HEK293 (cell line): ENCODE data around the gene GNB1.

Source experiments
- CTCF ChIA-PET: fragments of 350-600 bp; formaldehyde crosslinking; extraction: SDS; loops from one replicate; lab custom pipeline; 2021; ENCODE audit warnings: antibody characterized with exemption; lab: Yijun Ruan, JAX
- POLR2A ChIA-PET: fragments of 300-600 bp; formaldehyde crosslinking; extraction: SDS; loops from one replicate; lab custom pipeline; 2020; ENCODE audit warnings: antibody characterized with exemption, inconsistent platforms; lab: Yijun Ruan, JAX
- H3K27ac ChIP-seq: fragments of 200-500 bp; sonication (Bioruptor generic); 2 replicates; pipeline ENCODE4 v1.5.1; 2014; ENCODE audit warnings: low read depth, low read length, control low read depth, inconsistent platforms; ENCODE audit errors: extremely low read depth
- H3K36me3 ChIP-seq, 2 experiments: fragments of 200-500 bp in 1 of 2; sonication (Bioruptor generic) in 1 of 2; 1 replicate in 1 of 2; 2 replicates in 1 of 2; pipeline ENCODE4 v1.5.1; 2014 to 2017; ENCODE audit warnings: inconsistent platforms in 2 of 2, low read length in 2 of 2; ENCODE audit not compliant: control insufficient read depth in 2 of 2, insufficient read depth in 1 of 2
- H3K4me1 ChIP-seq: fragments of 200-500 bp; sonication (Bioruptor generic); 2 replicates; pipeline ENCODE4 v1.5.1; 2014; ENCODE audit warnings: mild to moderate bottlenecking, low read length, inconsistent platforms; ENCODE audit not compliant: control insufficient read depth, insufficient read depth
- H3K4me3 ChIP-seq: 2 replicates; pipeline ENCODE4 v1.5.1; 2011; ENCODE audit warnings: low read depth, mild to moderate bottlenecking, control low read depth, low read length, moderate library complexity
- H3K9me3 ChIP-seq: fragments of 200-500 bp; sonication (Bioruptor generic); 2 replicates; pipeline ENCODE4 v1.5.1; 2014; ENCODE audit warnings: low read depth, low read length, inconsistent platforms; ENCODE audit not compliant: control insufficient read depth, insufficient read depth
- GLIS1 ChIP-seq: fragments of 450-650 bp; formaldehyde crosslinking; IDR thresholded peaks from 2 replicates; pipeline ENCODE4 v1.5.1; 2016; ENCODE audit warnings: missing biosample characterization, missing genetic modification characterization
- GLIS2 ChIP-seq: fragments of 450-650 bp; formaldehyde crosslinking; IDR thresholded peaks from 2 replicates; pipeline ENCODE4 v1.5.1; 2016; ENCODE audit warnings: missing biosample characterization, missing genetic modification characterization
- INSM2 ChIP-seq: fragments of 450-650 bp; formaldehyde crosslinking; IDR thresholded peaks from 2 replicates; pipeline ENCODE4 v1.5.1; 2016; ENCODE audit warnings: missing biosample characterization, missing genetic modification characterization
- ZBTB1 ChIP-seq: fragments of 450-650 bp; formaldehyde crosslinking; IDR thresholded peaks from 2 replicates; pipeline ENCODE4 v1.5.1; 2016; ENCODE audit warnings: missing biosample characterization, missing genetic modification characterization
- ZFHX2 ChIP-seq: fragments of 450-650 bp; formaldehyde crosslinking; conservative IDR thresholded peaks from 2 replicates; pipeline ENCODE4 v1.5.1; 2016; ENCODE audit warnings: missing biosample characterization, missing genetic modification characterization
- ZIC2 ChIP-seq: fragments of 450-650 bp; formaldehyde crosslinking; IDR thresholded peaks from 2 replicates; pipeline ENCODE4 v1.5.1; 2016; ENCODE audit warnings: missing biosample characterization, missing genetic modification characterization
- ZNF341 ChIP-seq: fragments of 450-650 bp; formaldehyde crosslinking; IDR thresholded peaks from 2 replicates; pipeline ENCODE4; 2016; ENCODE audit warnings: low read depth, missing biosample characterization, missing genetic modification characterization
- ZNF600 ChIP-seq: fragments of 450-650 bp; formaldehyde crosslinking; IDR thresholded peaks from 2 replicates; pipeline ENCODE4 v1.5.1; 2016; ENCODE audit warnings: missing biosample characterization, missing genetic modification characterization
- TF ChIP-seq, protein P1 (sequence below): fragments of 450-650 bp; formaldehyde crosslinking; IDR thresholded peaks from 2 replicates; pipeline ENCODE4 v1.5.1; 2016; ENCODE audit warnings: missing biosample characterization, missing genetic modification characterization, borderline replicate concordance

GNB1 gene

GRCh38 chr1:1916851-1917251 is 26.0 kb upstream of the GNB1 start (continued):
- TF ChIP-seq, protein P1, sequence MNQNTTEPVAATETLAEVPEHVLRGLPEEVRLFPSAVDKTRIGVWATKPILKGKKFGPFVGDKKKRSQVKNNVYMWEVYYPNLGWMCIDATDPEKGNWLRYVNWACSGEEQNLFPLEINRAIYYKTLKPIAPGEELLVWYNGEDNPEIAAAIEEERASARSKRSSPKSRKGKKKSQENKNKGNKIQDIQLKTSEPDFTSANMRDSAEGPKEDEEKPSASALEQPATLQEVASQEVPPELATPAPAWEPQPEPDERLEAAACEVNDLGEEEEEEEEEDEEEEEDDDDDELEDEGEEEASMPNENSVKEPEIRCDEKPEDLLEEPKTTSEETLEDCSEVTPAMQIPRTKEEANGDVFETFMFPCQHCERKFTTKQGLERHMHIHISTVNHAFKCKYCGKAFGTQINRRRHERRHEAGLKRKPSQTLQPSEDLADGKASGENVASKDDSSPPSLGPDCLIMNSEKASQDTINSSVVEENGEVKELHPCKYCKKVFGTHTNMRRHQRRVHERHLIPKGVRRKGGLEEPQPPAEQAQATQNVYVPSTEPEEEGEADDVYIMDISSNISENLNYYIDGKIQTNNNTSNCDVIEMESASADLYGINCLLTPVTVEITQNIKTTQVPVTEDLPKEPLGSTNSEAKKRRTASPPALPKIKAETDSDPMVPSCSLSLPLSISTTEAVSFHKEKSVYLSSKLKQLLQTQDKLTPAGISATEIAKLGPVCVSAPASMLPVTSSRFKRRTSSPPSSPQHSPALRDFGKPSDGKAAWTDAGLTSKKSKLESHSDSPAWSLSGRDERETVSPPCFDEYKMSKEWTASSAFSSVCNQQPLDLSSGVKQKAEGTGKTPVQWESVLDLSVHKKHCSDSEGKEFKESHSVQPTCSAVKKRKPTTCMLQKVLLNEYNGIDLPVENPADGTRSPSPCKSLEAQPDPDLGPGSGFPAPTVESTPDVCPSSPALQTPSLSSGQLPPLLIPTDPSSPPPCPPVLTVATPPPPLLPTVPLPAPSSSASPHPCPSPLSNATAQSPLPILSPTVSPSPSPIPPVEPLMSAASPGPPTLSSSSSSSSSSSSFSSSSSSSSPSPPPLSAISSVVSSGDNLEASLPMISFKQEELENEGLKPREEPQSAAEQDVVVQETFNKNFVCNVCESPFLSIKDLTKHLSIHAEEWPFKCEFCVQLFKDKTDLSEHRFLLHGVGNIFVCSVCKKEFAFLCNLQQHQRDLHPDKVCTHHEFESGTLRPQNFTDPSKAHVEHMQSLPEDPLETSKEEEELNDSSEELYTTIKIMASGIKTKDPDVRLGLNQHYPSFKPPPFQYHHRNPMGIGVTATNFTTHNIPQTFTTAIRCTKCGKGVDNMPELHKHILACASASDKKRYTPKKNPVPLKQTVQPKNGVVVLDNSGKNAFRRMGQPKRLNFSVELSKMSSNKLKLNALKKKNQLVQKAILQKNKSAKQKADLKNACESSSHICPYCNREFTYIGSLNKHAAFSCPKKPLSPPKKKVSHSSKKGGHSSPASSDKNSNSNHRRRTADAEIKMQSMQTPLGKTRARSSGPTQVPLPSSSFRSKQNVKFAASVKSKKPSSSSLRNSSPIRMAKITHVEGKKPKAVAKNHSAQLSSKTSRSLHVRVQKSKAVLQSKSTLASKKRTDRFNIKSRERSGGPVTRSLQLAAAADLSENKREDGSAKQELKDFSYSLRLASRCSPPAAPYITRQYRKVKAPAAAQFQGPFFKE (tag by site-specific recombination): no peak
- no peak for TF ChIP-seq INSM2 (tag by site-specific recombination)
- peak; percentile 86 for TF ChIP-seq ZFHX2 (tag by site-specific recombination)

- TF ChIP-seq ZNF341 (tag by site-specific recombination) (no peak), ZNF600 (peak; percentile 82; the same call in 1 of the 2 replicates), GLIS2 (tag by site-specific recombination) (0 out of 2 replicates have a peak, but pooled peaks have one; percentile 39)
- H3K36me3 ChIP-seq: no peaks in the 10 kb centered on the region
- H3K4me1 ChIP-seq: no peaks in the 10 kb centered on the region
- no peaks in the 10 kb centered on the region for H3K9me3 ChIP-seq
- no peak overlapping the region for H3K27ac ChIP-seq
- ChIA-PET CTCF (no interaction called here), POLR2A (no interaction called here)
- no peak overlapping the region for H3K4me3 ChIP-seq
Observed at GRCh38 chr1:1915911-1916840, 25.3 kb upstream of the GNB1 start.

GRCh38 chr1:1914971-1915692 is 24.2 kb upstream of the GNB1 start, which contains the start of gene CALML6:
Gene CALML6, plus strand, starts transcription at chr1:1915260. Its CDS starts 21 bp downstream, at chr1:1915281.
- TF ChIP-seq GLIS1 (0 out of 2 replicates have a peak, but pooled peaks have one; percentile 10), ZBTB1 (no peak), ZIC2 (tag by site-specific recombination) (peak; percentile 58; the same call in 1 of the 2 replicates)
- no peak within 1 kb of the TSS for H3K27ac ChIP-seq
- POLR2A ChIA-PET: no interaction called here
- H3K36me3 ChIP-seq: no peaks in the 10 kb centered on the region
- no peak within 1 kb of the TSS for H3K4me3 ChIP-seq
- no peaks in the 10 kb centered on the region for H3K4me1 ChIP-seq
- CTCF ChIA-PET: interaction anchor here (1.6 kb wide), 1 partner anchor 131 kb away, joined by 4 read pairs; no protein-coding TSS in a partner anchor
- no peaks in the 10 kb centered on the region for H3K9me3 ChIP-seq
